Panc1 (cell line): ENCODE data around the gene ZNF554. TPM values are rescaled to one million over a fixed set of nuclear protein-coding genes. Genes with fewer than 3 reads are reported as not detected.

Experiments
- ATAC-seq: fragments of 200-7000 bp; cut with Tn5 transposase; 2 replicates; pipeline ENCODE4 v1.9.1; 2020; ENCODE audit warnings: mild to moderate bottlenecking, moderate library complexity
- BruUV-seq: library from RNA; stranded (reverse); fragments of 400-500 nt; replicated peaks from 2 replicates; lab custom pipeline; 2021; lab: Mats Ljungman, UMichigan
- CTCF ChIA-PET: fragments of 300-600 bp; sonication (Branson Sonifier 250); formaldehyde crosslinking; loops from one replicate; lab custom pipeline; 2022; ENCODE audit warnings: antibody characterized with exemption; lab: Charles Lee
- POLR2A ChIA-PET: fragments of 300-600 bp; sonication (Branson Sonifier 250); formaldehyde crosslinking; loops from one replicate; lab custom pipeline; 2022; ENCODE audit warnings: antibody characterized with exemption; lab: Charles Lee
- DNase-seq: peaks from one replicate; pipeline ENCODE4 v3.0.0-alpha.2; 2010; ENCODE audit warnings: low read depth, low spot score
- H3K27ac ChIP-seq: 2 replicates; pipeline ENCODE4 v1.5.1; 2011; ENCODE audit warnings: mild to moderate bottlenecking, low read length, inconsistent platforms
- H3K27me3 ChIP-seq: fragments of 200-500 bp; sonication (Bioruptor generic); 2 replicates; pipeline ENCODE4 v1.6.0; 2014; ENCODE audit warnings: low read length, inconsistent platforms; ENCODE audit not compliant: control insufficient read depth, insufficient read depth
- H3K36me3 ChIP-seq: fragments of 200-500 bp; sonication (Bioruptor generic); 2 replicates; pipeline ENCODE4 v1.5.1; 2014; ENCODE audit warnings: inconsistent platforms, mild to moderate bottlenecking, low read length, moderate library complexity; ENCODE audit not compliant: control insufficient read depth, insufficient read depth
- H3K4me1 ChIP-seq: 2 replicates; pipeline ENCODE4 v1.5.1; 2011; ENCODE audit warnings: inconsistent platforms, mild to moderate bottlenecking, low read length, moderate library complexity; ENCODE audit not compliant: control insufficient read depth, insufficient read depth
- H3K4me3 ChIP-seq, 2 experiments: 2 replicates each; pipeline ENCODE4 v1.5.1; 2011 to 2012; ENCODE audit warnings: low read depth in 2 of 2, low read length in 2 of 2, mild to moderate bottlenecking in 2 of 2, inconsistent platforms in 1 of 2, moderate library complexity in 1 of 2
- H3K9me3 ChIP-seq: fragments of 200-500 bp; sonication (Bioruptor generic); 2 replicates; pipeline ENCODE4 v1.5.1; 2014; ENCODE audit warnings: low read depth, mild to moderate bottlenecking, inconsistent platforms, low read length, moderate library complexity; ENCODE audit not compliant: control insufficient read depth, insufficient read depth
- POLR2AphosphoS5 ChIP-seq: IDR thresholded peaks from 2 replicates; pipeline ENCODE4 v1.6.1; 2012; ENCODE audit warnings: mild to moderate bottlenecking, low read depth, low read length, moderate library complexity
- SIN3A ChIP-seq: IDR thresholded peaks from 2 replicates; pipeline ENCODE4 v1.6.1; 2012; ENCODE audit warnings: low read depth, mild to moderate bottlenecking, low read length, moderate library complexity, borderline replicate concordance; ENCODE audit not compliant: insufficient read depth
- TCF7L2 ChIP-seq: IDR thresholded peaks from 2 replicates; pipeline ENCODE4 v1.6.1; 2011; ENCODE audit warnings: mild to moderate bottlenecking, low read depth, low read length, inconsistent platforms
- in situ Hi-C: cut with HindIII; loops from 2 replicates; pipeline ENCODE4 v1.10.0; 2016; ENCODE audit warnings: low sequenced_read_pairs, low pct_unique_long_range_greater_than_20kb
- intact Hi-C: fragments of 100-400 bp; cut with micrococcal nuclease; formaldehyde crosslinking; loops from one replicate; pipeline ENCODE4 v1.10.0; 2022; ENCODE audit not compliant: unreplicated experiment
- total RNA-seq: library from RNA; stranded (reverse); gene quantifications from one replicate; pipeline ENCODE4 v1.2.1, GENCODE V29; 2021; ENCODE audit not compliant: unreplicated experiment
- TF ChIP-seq, protein P1 (sequence below): fragments of 450-650 bp; IDR thresholded peaks from 2 replicates; pipeline ENCODE4 v1.5.1; 2017; ENCODE audit warnings: mild to moderate bottlenecking
- TF ChIP-seq, protein P2 (sequence below), 2 experiments: IDR thresholded peaks; 2 replicates each; pipeline ENCODE4 v1.6.1; 2011 to 2012; ENCODE audit warnings: low read depth in 2 of 2, control low read depth in 1 of 2, low read length in 1 of 2, mild to moderate bottlenecking in 1 of 2, moderate library complexity in 1 of 2; ENCODE audit not compliant: insufficient read depth in 1 of 2

Gene ZNF554
- total RNA-seq, 1 experiment from 2014 or later = 1.5 TPM

DNA sequence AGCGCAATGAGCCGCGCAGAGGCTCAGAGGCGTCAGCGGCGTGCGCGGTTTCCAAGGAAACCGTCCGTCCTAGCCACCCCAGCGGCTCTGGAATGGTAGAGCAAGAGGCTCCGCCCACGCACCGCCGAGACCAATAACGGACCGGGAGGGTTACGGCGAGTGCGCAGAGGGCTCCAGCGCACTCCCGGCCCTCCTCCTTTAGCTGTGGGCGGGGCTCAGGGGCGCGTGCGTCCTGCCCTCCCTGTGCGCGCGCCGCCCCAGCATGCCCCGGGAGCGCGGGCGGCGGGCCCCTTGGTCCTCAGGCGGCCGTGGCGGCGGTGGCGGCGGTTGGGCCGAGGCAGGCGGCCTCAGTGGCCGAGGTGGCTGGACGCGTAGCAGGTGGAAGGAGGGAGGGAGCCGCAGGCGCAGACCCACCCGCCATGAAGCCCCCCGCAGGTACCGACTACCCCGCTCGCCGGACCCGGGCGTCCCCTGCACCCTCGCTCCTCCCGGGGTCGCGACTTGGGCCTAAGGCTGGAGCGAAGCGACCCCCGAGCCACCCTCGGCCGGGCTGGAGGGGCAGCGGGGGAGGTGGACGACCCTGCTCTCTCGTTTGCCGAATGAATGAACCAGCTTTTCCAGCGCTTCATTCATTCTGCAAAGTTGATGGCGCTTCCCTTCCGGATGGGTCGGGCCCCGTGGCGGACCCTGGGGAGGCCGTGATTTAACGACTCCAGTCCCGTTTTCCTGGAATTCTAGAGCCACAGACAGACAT is 34.2 kb upstream of the ZNF554 start, which contains the start of gene THOP1:
Gene THOP1 (plus strand): TSS at position 260 of the 754 bp plus-strand sequence. CDS start 160 bp downstream, at position 420.
- ChIA-PET POLR2A (no interaction called here), CTCF (interaction anchor here (1.0 kb wide), 1 partner anchor 137 kb away, joined by 3 read pairs; no protein-coding TSS in a partner anchor)
- DNase-seq (peak; percentile 84), ATAC-seq (peak; percentile 96)
- peak within 1 kb of the TSS; percentile 66 to 80 for H3K4me3 ChIP-seq
- intact Hi-C loops = no loop called here
- H3K36me3 ChIP-seq = peaks cover 9% of the 10 kb centered on the region
- no peaks in the 10 kb centered on the region for H3K9me3 ChIP-seq
- TSS peak; percentile 93 for BruUV-seq
- H3K27me3 ChIP-seq = no peaks in the 10 kb centered on the region
- in situ Hi-C loops = no loop called here
- H3K27ac ChIP-seq = peak within 1 kb of the TSS; percentile 89
- TF ChIP-seq POLR2AphosphoS5 (peak; percentile 77; the same call in 1 of the 2 replicates), SIN3A (peak; percentile 77)
- TF ChIP-seq, protein P1, sequence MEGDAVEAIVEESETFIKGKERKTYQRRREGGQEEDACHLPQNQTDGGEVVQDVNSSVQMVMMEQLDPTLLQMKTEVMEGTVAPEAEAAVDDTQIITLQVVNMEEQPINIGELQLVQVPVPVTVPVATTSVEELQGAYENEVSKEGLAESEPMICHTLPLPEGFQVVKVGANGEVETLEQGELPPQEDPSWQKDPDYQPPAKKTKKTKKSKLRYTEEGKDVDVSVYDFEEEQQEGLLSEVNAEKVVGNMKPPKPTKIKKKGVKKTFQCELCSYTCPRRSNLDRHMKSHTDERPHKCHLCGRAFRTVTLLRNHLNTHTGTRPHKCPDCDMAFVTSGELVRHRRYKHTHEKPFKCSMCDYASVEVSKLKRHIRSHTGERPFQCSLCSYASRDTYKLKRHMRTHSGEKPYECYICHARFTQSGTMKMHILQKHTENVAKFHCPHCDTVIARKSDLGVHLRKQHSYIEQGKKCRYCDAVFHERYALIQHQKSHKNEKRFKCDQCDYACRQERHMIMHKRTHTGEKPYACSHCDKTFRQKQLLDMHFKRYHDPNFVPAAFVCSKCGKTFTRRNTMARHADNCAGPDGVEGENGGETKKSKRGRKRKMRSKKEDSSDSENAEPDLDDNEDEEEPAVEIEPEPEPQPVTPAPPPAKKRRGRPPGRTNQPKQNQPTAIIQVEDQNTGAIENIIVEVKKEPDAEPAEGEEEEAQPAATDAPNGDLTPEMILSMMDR = no peak
- H3K4me1 ChIP-seq = peaks cover 12% of the 10 kb centered on the region

DNA sequence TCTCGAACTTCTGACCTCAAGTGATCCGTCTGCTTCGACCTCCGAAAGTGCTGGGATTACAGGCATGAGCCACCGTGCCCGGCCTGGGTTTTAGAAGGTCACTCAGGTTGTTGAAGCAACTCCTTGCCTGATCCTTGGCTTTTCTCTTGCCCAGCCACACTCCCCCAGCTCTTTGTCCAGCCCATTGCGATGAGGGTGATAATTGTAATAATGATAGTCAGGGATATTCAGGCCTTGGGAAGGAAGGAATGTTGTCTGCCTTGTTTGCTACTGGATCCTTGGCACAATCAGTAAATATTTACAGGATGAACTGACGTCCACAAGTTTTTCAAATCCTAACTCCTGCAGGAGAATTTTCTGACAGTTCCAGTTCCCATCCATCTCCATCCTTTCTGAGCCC is 32.6 kb upstream of the ZNF554 start:
- POLR2A ChIA-PET = no interaction called here
- no TSS peak for BruUV-seq
- H3K27ac ChIP-seq = no peak overlapping the region

More for the DNA sequence above, 32.6 kb upstream of the ZNF554 start:
- Histone ChIP-seq H3K9me3 (no peaks in the 10 kb centered on the region), H3K4me1 (peaks cover 3% of the 10 kb centered on the region; the same call in 1 of the 2 replicates), H3K4me3 (no peak overlapping the region), H3K27me3 (no peaks in the 10 kb centered on the region), H3K36me3 (peaks cover 9% of the 10 kb centered on the region)
- in situ Hi-C loops (no loop called here), intact Hi-C loops (no loop called here)
- TF ChIP-seq TCF7L2 = no peak
- TF ChIP-seq, protein P2, sequence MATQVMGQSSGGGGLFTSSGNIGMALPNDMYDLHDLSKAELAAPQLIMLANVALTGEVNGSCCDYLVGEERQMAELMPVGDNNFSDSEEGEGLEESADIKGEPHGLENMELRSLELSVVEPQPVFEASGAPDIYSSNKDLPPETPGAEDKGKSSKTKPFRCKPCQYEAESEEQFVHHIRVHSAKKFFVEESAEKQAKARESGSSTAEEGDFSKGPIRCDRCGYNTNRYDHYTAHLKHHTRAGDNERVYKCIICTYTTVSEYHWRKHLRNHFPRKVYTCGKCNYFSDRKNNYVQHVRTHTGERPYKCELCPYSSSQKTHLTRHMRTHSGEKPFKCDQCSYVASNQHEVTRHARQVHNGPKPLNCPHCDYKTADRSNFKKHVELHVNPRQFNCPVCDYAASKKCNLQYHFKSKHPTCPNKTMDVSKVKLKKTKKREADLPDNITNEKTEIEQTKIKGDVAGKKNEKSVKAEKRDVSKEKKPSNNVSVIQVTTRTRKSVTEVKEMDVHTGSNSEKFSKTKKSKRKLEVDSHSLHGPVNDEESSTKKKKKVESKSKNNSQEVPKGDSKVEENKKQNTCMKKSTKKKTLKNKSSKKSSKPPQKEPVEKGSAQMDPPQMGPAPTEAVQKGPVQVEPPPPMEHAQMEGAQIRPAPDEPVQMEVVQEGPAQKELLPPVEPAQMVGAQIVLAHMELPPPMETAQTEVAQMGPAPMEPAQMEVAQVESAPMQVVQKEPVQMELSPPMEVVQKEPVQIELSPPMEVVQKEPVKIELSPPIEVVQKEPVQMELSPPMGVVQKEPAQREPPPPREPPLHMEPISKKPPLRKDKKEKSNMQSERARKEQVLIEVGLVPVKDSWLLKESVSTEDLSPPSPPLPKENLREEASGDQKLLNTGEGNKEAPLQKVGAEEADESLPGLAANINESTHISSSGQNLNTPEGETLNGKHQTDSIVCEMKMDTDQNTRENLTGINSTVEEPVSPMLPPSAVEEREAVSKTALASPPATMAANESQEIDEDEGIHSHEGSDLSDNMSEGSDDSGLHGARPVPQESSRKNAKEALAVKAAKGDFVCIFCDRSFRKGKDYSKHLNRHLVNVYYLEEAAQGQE (IDR thresholded peaks at IDR 0.05; ENCODE audit: insufficient read depth in 1 of 2, low read depth in 2 of 2, low read length in 1 of 2) = no peak
- TF ChIP-seq, protein P1 = no peak
- TF ChIP-seq POLR2AphosphoS5 = no peak
- TF ChIP-seq SIN3A = no peak
- no peak for ATAC-seq
- CTCF ChIA-PET = no interaction called here
- DNase-seq = no peak
